GM20431 (cell line): ENCODE results near the gene RIPK1.
"Not testable (repeated sequence)": the region's sequence is repeated elsewhere in the genome, so short reads cannot be mapped to it uniquely, and the experiment has no call there.

Source experiments
- in situ Hi-C: fragments of 300-500 bp; cut with MseI, MboI; formaldehyde crosslinking; loops from one replicate; pipeline ENCODE4 v1.15.0; 2020; ENCODE audit warnings: low sequenced_read_pairs; ENCODE audit not compliant: unreplicated experiment

Gene RIPK1

DNA sequence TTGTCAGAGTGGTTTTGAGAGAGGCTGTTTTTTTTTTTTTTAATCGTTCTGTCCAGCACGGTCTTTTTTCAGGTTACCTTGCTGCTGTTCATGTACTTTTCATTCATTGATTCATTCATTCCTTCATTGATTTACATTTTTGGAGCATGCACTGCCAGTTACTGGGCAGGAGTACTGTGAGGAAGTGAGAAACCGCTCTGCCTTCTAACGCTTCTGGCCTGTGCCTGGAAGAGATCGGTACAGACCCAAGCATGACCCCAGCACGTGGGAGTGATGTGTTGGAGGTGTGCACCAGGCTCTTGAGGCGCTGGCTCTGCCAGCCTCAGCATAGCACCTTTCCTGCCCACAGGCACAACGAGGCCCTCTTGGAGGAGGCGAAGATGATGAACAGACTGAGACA is 9.1 kb downstream of the RIPK1 start:
- in situ Hi-C loops = no loop called here

DNA sequence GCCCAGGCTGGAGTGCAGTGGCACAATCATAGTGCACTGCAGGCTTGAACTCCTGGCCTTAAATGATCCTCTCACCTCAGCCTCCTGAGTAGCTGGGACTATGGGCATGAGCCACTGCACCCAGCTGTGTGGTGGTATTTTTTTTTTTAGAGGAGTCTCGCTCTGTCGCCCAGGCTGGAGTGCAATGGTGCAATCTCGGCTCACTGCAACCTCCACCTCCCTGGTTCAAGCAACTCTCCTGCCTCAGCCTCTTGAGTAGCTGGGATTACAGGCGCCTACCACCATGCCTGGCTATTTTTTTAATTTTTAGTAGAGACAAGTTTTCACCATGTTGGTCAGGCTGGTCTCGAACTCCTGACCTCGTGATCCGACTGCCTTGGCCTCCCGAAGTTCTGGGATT is 10.7 kb downstream of the RIPK1 start:
- in situ Hi-C loops = not testable (repeated sequence)

DNA sequence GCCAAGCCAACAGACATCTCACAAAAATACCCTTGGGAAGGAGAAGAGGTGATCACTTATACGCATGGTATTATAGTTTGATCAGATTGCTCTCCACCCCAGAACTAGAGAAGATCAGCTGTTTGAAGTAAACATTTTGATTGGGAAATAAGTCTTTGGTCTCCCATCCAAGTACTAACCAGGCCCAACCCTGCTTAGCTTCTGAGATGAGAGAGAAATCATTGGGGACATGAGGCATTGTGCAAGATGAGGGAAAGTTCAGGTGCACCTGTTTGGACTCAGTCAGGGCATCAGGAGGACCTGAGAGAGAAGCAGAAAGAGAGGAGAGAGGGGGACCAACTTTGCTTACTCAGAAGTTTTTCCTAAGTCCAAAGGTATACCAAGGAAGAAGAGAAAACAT is 11.4 kb downstream of the RIPK1 start:
- in situ Hi-C loops = no loop called here

DNA sequence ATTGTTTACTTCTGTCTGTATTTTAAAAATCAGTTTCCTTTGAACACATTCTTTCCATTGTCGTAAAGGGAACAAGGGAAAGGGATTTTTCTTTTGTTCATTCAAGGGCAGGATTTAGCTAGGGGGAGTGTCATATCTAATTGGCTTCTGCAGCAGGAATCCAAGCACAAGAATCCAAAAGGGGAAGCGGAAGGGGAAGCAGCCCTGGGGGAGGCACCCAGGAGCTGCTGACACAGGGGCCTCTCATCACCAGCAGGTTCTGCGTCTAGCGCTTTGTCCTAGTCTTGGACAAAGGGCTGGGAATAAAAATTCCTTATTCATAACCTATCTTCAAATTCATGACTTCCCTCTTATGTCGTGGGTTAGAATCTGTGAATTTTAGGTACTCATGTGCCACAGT is 13.7 kb downstream of the RIPK1 start:
- in situ Hi-C loops = no loop called here

DNA sequence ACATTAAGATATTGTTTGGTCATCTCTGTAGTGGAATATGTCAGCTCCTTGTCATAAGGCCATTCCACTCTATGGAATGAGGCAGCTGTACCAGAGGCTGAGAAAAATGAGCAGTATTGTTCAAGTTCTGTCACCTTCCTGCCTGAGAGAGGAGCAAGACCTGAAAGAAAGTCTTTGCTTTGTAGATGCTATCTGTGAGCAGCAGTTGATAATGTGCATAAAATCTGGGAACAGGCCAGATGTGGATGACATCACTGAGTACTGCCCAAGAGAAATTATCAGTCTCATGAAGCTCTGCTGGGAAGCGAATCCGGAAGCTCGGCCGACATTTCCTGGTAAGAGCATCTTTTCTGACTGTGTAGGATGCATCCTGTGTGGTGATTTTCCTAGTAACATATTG is 16.8 kb downstream of the RIPK1 start:
- in situ Hi-C loops = no loop called here

DNA sequence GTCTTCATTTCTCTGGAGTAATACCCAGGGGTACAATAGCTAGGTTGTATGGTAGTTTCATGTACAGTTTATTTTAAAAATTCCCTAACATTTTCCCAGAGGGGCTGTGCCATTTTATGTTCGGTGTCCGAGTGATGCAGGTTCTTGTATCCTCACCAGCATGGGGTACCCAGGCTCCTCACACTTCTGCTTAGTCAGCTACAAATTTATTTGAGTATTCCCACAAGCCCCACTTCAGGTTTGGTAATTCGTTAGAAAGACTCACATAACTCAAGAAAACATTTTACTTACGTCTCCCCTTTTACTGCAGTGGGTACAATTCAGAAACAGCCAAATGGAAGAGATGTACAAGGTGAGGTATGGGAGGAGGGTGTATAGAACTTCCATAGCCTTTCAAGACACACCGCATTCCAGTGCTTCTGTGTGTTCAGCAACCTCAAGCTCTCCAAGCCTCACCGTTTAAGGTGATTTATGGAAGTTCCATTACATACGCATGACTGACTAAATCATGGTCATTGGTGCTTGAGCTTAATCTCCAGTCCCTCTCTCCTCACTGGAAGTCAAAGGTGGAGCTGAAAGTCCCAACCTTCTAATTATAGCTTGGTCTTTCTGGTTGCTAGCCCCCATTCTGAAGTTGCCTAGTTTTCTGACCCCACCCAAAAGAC is 18.1 kb downstream of the RIPK1 start:
- in situ Hi-C loops = no loop called here

DNA sequence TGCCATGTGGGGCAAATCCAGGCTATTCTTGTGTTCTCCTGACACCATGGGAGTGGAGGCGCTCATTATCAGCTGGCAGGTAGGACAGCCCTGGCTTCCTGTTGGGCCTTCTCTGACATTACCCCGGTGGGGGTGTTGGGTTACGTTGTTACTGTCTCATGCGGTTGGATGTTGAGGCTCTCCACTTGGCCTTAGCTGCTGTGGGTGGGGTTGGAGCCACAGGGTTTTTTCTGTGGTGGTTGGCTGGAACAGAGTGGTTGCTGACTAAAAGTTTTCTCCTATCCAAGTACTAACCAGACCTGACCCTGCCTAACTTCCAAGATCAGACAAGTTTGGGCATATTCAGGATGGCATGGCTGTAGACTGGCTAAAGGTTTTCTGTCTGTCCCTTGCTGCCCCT is 20.2 kb downstream of the RIPK1 start:
- in situ Hi-C loops = no loop called here

DNA sequence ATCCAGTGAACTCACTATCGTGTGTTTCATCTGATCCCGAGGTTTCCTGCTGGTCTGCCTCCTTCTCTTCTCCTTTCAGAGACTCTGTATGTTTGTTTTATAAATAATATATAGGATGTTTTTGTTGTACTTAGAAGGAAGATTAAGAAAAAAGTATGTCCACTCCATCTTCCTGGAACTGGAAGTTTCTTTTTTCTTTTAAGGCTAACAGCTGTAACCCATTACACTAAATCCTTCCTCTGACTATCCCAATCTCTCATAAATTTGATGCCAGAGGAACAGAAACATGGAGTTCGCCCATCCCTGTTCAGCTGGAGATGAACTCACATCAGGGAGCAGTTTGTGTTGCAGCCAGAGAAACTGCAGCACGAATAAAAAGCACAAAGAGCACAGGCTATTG is 20.7 kb downstream of the RIPK1 start:
- in situ Hi-C loops = no loop called here

DNA sequence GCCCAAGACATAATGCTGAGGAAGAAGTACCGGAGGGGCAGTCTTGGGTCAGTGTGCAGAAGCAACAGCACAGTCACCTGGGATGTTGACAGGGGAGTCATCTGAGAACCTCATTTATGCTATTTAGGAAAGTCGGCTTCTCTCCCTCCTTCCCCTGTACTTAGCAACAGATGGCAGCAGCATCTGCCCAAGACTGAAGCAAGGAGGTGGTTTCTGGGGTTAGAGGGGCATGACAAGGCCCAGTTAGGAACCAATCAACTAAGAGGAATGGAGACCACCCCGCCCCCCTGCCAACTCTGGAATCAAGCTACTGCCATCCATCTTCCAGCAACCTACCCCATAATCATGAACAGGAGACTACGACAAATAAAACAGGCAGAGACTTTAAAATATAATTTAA is 21.7 kb downstream of the RIPK1 start:
- in situ Hi-C loops = no loop called here

DNA sequence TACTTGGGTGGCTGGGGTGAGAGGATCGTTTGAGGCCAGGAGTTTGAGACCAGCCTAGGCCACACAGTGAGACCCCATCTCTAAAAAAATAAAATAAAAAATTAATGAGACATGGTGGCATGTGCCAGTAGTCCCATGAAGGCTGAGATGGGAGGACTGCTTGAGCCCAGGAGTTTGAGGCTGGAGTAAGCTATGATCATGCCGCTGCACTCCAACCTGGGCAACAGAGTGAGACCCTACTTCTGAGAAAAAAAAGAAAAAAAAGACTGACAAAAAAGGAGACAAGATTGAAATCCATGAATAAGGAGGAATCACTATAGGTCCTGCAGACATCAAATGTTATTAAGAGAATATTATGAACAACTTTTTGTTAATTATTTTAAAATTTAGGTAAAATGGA is 26.5 kb downstream of the RIPK1 start:
- in situ Hi-C loops = no loop called here

DNA sequence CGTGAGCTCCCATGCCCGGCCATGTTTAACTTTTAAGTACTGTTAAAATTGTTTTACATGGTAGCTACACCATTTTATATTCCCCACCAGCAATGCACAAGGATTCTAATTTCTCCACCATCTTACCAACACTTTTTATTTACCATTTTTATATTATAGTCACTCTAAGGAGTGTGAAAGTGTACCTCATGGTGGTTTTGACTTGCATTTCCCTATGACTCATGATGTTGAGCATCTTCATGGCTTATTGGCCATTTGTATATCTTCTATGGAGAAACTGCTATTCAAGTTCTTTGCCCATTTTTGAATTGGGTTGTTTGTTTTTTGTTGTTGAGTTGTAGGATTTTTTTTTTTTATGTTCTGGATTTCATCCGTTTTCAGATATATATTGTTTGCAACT is 34.6 kb downstream of the RIPK1 start:
- in situ Hi-C loops = no loop called here

DNA sequence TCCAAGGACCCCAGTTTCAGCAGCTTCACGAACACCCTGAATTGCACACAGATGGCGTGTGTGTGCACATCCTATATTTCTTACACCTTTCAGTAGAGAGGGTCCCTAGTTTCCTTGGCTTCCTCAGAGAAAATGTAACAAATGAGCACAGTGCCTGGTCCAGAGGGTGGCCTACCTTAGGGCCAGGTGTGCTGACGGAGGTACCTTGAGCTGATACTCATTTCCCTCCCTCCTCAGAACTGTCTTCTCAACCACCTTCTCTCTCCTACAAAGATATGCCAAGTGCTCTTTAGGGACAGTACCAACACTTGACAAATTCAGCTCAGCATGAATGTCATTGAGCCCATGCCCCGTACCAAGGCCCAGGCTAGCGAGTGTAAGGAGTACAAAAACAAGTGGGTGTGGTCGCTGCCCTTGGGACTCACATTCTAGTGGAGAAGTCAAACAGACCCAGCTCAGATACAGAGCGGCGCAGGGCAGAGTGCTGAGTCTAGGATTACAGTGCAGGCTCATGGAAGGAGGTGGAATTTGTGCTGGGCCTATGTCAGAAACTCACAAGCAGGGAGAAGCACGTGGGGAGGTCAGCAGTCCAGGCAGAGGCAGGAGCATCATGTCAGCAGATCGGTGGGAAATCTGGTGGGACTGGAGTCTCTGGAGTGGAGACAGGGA is 40.6 kb downstream of the RIPK1 start:
- in situ Hi-C loops = no loop called here

DNA sequence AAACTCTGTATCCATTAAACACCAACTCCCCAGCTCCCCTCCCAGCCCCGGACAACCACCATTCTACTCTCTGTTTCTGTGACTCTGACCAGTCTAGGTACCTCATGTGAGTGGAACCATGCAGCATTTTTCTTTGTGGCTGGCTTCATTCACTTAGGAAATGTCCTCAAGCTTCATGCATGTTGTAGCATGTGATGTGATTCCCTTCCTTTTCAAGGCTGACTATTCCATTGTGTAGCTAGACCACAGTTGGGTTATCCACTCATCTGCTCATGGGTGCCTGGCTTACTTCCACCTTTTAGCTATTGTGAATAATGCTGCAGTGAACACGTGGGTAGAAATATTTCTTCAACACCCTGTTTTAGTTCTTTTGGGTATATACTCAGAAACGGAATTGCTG is 41.5 kb downstream of the RIPK1 start:
- in situ Hi-C loops = no loop called here

DNA sequence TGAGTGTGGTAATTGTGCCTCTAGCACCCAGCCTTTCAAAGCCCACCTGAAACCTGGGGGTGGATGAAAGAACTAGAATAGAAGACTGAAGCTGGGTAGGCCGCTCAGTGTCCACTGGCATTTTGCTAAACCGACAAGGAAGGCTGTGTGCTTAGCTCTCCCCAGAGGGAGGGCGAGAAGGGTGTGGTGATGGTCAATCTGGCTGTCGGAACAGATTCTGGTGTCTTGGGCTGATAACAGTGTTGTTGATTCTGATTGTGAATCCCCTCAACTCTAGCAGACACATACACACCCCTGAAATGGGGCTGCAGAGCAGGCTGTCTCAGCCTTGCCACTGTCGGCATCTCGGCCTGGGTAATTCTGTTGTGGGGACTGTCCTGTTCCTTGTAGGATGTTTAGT is 46.1 kb downstream of the RIPK1 start:
- in situ Hi-C loops = no loop called here

DNA sequence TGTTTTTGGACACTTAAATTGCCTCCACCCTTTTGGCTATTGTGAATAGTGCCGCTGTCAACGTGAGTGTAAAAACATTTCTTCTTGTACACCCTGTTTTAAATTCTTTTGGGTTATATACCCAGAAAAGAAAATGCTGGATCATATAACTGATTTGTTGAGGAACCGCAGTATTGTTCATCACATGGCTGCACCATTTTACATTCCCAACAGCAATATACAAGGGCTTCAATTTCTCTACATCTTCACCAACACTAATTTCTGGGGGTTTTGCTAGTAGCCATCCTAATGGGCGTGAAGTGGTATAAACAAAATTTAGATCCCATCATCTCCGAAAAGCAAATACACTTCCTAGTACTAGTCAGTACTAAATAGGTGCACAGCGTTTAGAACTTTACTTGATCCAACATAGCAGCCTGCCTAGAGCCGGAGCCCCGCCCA is 49.6 kb downstream of the RIPK1 start:
- in situ Hi-C loops = no loop called here

DNA sequence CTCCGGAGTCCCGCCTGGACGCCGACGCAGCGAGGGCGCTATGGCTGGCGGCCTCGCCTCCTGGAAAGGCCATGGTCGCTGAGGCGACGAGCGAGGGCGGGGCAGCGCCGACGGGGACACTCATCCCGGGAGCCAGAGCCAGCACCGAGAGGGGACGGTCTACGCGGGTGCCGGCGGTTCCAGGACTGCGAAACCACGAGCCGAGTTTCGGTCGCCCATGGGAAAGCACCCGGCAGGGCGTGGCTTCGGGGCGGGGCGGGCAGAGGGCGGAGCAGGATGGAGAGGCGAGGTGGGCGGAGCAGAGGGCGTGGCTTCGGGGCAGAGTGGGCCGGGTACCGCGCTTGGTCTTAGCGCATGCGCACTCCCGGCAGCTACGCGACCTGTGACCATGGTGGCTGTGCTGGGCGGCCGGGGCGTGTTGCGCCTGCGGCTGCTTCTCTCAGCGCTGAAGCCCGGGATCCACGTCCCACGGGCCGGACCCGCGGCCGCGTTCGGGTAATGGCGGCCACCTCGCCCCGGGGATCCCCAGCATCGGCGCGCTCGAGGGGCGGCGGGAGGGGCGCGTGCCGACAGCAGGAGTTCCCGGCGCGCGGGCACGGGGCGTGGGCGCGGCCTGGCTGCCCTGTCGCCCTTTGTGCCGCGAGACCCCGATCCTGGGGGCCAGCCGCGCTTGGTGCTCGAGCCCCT is 50.2 kb downstream of the RIPK1 start, which contains the start of gene BPHL:
BPHL (plus strand) TSS at position 359 of the 687 bp plus-strand sequence; CDS start at position 389, 30 bp downstream.
- in situ Hi-C loops = no loop called here

DNA sequence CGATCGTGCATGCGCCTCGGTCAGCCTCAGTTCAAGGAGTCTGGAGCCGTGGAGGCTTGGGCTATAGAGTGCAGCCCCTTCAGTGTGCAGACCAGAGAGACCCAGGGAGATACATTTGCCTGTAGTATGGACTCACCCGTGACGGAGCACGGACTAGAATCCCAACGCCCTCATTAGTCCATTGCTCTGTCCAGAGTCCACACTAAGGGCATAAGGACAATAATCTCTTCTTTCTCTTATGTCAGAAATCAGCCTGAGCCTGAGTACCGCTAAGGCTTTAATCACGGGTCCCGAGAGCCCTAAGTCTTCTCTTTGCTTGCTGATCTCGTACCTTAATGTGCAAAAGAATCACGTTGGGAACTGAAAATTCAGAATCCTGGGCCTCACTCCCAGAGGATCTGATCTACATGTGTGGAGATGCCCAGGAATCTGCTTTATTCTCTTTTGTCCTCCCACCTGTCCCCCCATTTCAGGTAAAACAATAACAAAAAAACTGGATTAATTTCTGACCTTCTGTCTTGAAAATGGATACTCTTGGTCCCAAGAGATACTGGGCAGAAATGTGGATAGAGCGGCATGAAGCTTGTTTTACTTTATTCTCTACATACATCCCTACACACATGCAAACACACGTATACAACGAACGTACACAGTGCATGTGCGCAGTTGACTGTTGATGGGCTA is 50.9 kb downstream of the RIPK1 start:
- in situ Hi-C loops = no loop called here

DNA sequence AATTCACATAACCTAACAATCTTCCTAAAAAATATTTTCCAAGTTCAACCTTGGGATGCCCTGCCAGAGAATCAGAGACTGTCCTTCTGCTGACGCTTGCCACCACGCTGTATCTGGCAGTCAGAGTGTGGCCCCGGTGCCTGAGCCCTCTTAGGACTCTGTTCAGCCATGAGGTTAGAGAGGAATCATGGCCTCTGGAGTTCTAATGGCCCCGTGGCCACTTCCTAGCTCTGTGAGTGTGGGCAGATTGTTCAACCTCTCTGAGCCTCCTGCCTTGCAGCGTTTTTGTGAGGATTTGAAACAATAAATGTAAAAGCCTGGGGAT is 52.4 kb downstream of the RIPK1 start:
- in situ Hi-C loops = no loop called here

DNA sequence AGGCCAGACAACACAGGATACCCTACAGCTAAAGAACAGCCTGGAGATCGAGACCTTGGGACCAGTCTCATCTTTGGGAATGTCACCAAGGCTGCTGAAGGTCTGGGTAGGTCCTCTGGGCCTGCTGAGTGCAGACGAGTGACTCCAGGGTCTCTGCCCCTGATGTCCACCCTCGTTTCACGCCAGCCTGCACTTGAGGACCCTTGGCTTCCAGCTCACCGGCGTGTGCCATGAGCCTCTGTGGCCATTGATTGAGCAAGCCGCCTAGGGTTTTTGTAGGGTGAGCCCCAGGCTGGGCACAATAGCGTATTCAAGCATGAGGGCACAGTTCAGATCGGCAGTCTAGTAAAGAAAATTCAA is 54.5 kb downstream of the RIPK1 start:
- in situ Hi-C loops = no loop called here

DNA sequence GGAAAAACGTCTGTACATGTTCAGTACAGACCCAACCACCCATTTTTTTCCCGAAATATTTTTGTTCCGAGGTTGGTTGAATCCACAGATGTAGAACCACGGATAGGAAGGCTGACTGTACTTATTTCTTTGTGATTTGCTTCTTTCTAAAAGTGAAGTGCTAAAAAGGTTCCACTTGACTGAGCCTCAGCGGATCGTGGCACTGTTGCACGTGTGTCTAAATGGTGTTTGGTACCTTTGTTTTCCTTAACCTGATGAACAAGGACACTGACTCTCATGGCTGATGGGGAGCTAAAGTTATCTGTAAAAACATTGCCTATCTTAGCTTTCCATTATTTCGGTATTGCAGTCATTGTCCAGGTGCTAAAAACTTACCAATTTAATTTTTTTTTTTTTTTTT is 56.4 kb downstream of the RIPK1 start:
- in situ Hi-C loops = loop anchor here (25.0 kb wide), 1 partner anchor 613 kb away; no protein-coding TSS in a partner anchor

DNA sequence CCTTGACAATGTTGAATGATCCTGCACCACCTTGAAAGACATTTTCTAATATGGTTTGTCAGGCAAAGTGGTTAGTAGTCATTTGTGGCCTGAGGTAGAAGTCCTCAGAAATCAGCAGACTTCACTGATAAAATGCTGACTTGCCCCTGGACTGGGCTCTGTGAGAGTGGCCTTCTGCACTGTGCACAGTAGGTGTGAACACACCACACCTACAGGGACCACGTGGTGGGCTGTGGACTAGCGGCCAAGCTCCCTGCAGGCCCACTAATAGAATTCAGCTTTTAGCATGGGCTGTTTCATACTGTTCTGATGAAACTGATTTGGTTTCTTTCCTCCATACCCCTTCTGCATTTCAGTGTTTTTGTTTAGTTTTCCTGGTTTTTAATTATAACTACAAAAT is 57.5 kb downstream of the RIPK1 start:
- in situ Hi-C loops = loop anchor here (25.0 kb wide), 1 partner anchor 611 kb away; no protein-coding TSS in a partner anchor
